GM18498 (cell line): Measurements from ENCODE around the gene GPNMB.

ENCODE experiments used
- ATAC-seq: cut with Tn5 transposase; IDR thresholded peaks from one replicate; pipeline ENCODE4 v1.9.1; 2021; ENCODE audit warnings: mild to moderate bottlenecking, moderate library complexity; ENCODE audit not compliant: unreplicated experiment

The GPNMB gene

GRCh38 chr7:23268746-23269145 lies 22.2 kb downstream of the GPNMB start:
- no peak for ATAC-seq

- ATAC-seq, result no peak
Measured at GRCh38 chr7:23272275-23272674, 25.7 kb downstream of the GPNMB start.

- ATAC-seq, result peak; percentile 97
Measured at GRCh38 chr7:23273141-23273599, 26.6 kb downstream of the GPNMB start.

GRCh38 chr7:23275912-23276311 lies 29.3 kb downstream of the GPNMB start:
- no peak for ATAC-seq

GRCh38 chr7:23276376-23276775 lies 29.8 kb downstream of the GPNMB start:
- ATAC-seq, result no peak

- ATAC-seq, result no peak
Measured at GRCh38 chr7:23276947-23277346, 30.4 kb downstream of the GPNMB start.

GRCh38 chr7:23277359-23277989 lies 30.9 kb downstream of the GPNMB start:
- ATAC-seq, result no peak

GRCh38 chr7:23279819-23280525 lies 33.4 kb downstream of the GPNMB start:
- no peak for ATAC-seq

GRCh38 chr7:23283086-23283485 lies 36.5 kb downstream of the GPNMB start:
- no peak for ATAC-seq

GRCh38 chr7:23284871-23285270 lies 38.3 kb downstream of the GPNMB start:
- no peak for ATAC-seq

- ATAC-seq, result no peak
Measured at GRCh38 chr7:23285657-23286646, 39.4 kb downstream of the GPNMB start.

GRCh38 chr7:23287612-23288011 lies 41.0 kb downstream of the GPNMB start:
- ATAC-seq, result no peak

GRCh38 chr7:23290993-23291392 lies 44.4 kb downstream of the GPNMB start:
- no peak for ATAC-seq

GRCh38 chr7:23291957-23292560 lies 45.5 kb downstream of the GPNMB start:
- no peak for ATAC-seq

- no peak for ATAC-seq
Measured at GRCh38 chr7:23292623-23293022, 46.0 kb downstream of the GPNMB start.

- ATAC-seq, result no peak
Measured at GRCh38 chr7:23293500-23294073, 47.0 kb downstream of the GPNMB start.

- ATAC-seq, result no peak
Measured at GRCh38 chr7:23294549-23295400, 48.2 kb downstream of the GPNMB start.

GRCh38 chr7:23295401-23295697 lies 48.8 kb downstream of the GPNMB start:
- ATAC-seq, result no peak

GRCh38 chr7:23298141-23298881 lies 51.7 kb downstream of the GPNMB start:
- ATAC-seq, result no peak
